Neural cell (in vitro differentiated cells): ENCODE measurements around the gene MEP1B. TPM values are rescaled to one million over a fixed set of nuclear protein-coding genes. Genes with fewer than 3 reads are reported as not detected.

ENCODE experiments used
- H2AFZ ChIP-seq: fragments of 200-600, 300-800 bp; sonication (generic), shearing (Covaris generic); 2 replicates; pipeline ENCODE4 v1.6.0; 2014; ENCODE audit warnings: low read depth, mild to moderate bottlenecking, antibody characterized with exemption, low read length, moderate library complexity
- H3F3A ChIP-seq: fragments of 200-600 bp; shearing (Covaris generic); 2 replicates; pipeline ENCODE4 v1.6.1; 2016; ENCODE audit warnings: mild to moderate bottlenecking, moderate library complexity, mixed read lengths, antibody characterized with exemption, low read length; ENCODE audit not compliant: insufficient read depth, poor library complexity, severe bottlenecking
- H3K27ac ChIP-seq: fragments of 200-600, 300-800 bp; sonication (generic), shearing (Covaris generic); 2 replicates; pipeline ENCODE4 v1.5.1; 2014; ENCODE audit warnings: mild to moderate bottlenecking, low read length, moderate library complexity
- H3K27me3 ChIP-seq: fragments of 300-800, 200-600 bp; sonication (generic), shearing (Covaris generic); 2 replicates; pipeline ENCODE4 v1.6.0; 2014; ENCODE audit warnings: mild to moderate bottlenecking, low read depth, low read length, moderate library complexity; ENCODE audit not compliant: insufficient read depth
- H3K36me3 ChIP-seq: fragments of 300-800, 200-600 bp; sonication (generic), shearing (Covaris generic); 2 replicates; pipeline ENCODE4 v1.5.1; 2014; ENCODE audit warnings: mild to moderate bottlenecking, antibody characterized with exemption, low read length, moderate library complexity; ENCODE audit not compliant: insufficient read depth
- H3K4me2 ChIP-seq: fragments of 300-800, 200-600 bp; sonication (generic), shearing (Covaris generic); 2 replicates; pipeline ENCODE4 v1.6.0; 2014; ENCODE audit warnings: mild to moderate bottlenecking, low read length
- H3K4me3 ChIP-seq: fragments of 300-800, 200-600 bp; sonication (generic), shearing (Covaris generic); 2 replicates; pipeline ENCODE4 v1.5.1; 2014; ENCODE audit warnings: mild to moderate bottlenecking, low read length, moderate library complexity
- H3K79me2 ChIP-seq: fragments of 200-600 bp; shearing (Covaris generic); replicated peaks from 2 replicates; pipeline ENCODE4 v1.6.0; 2014; ENCODE audit warnings: mild to moderate bottlenecking, low read length, moderate library complexity; ENCODE audit not compliant: insufficient read depth
- H3K9ac ChIP-seq: fragments of 300-800, 200-600 bp; sonication (generic), shearing (Covaris generic); 2 replicates; pipeline ENCODE4 v1.6.1; 2016; ENCODE audit warnings: mild to moderate bottlenecking, low read length, mixed read lengths
- H3K9me2 ChIP-seq: fragments of 200-600 bp; shearing (Covaris generic); 2 replicates; pipeline ENCODE4 v1.6.1; 2016; ENCODE audit warnings: mild to moderate bottlenecking, low read length, mixed read lengths; ENCODE audit not compliant: insufficient read depth
- H3K9me3 ChIP-seq: fragments of 200-600, 300-800 bp; sonication (generic), shearing (Covaris generic); 2 replicates; pipeline ENCODE4 v1.6.1; 2016; ENCODE audit warnings: mild to moderate bottlenecking, mixed run types, low read length, moderate library complexity, mixed read lengths
- H4K20me1 ChIP-seq: fragments of 200-600 bp; shearing (Covaris generic); 2 replicates; pipeline ENCODE4 v1.6.1; 2016; ENCODE audit warnings: mild to moderate bottlenecking, mixed run types; ENCODE audit not compliant: insufficient read depth
- CTCF ChIP-seq: fragments of 450-650 bp; IDR thresholded peaks from 2 replicates; pipeline ENCODE4 v1.5.1; 2014; ENCODE audit warnings: antibody characterized with exemption, mild to moderate bottlenecking, moderate library complexity; ENCODE audit not compliant: poor library complexity, severe bottlenecking
- EP300 ChIP-seq: fragments of 450-650 bp; conservative IDR thresholded peaks from 2 replicates; pipeline ENCODE4 v1.6.1; 2014; ENCODE audit warnings: antibody characterized with exemption, mild to moderate bottlenecking, moderate library complexity; ENCODE audit not compliant: poor library complexity, severe bottlenecking
- EZH2 ChIP-seq: fragments of 200-600, 300-800 bp; shearing (Covaris generic), sonication (generic); IDR thresholded peaks from 2 replicates; pipeline ENCODE4 v1.6.1; 2014; ENCODE audit warnings: antibody characterized with exemption, low read length, borderline replicate concordance, mild to moderate bottlenecking; ENCODE audit not compliant: insufficient read depth, poor library complexity, severe bottlenecking
- MXI1 ChIP-seq: fragments of 450-650 bp; conservative IDR thresholded peaks from 2 replicates; pipeline ENCODE4 v1.6.1; 2014; ENCODE audit warnings: antibody characterized with exemption, mild to moderate bottlenecking; ENCODE audit not compliant: poor library complexity, severe bottlenecking
- POLR2AphosphoS5 ChIP-seq: IDR thresholded peaks from 2 replicates; pipeline ENCODE4 v1.6.1; 2012
- RAD21 ChIP-seq: fragments of 450-650 bp; conservative IDR thresholded peaks from 2 replicates; pipeline ENCODE4 v1.6.1; 2014; ENCODE audit warnings: antibody characterized with exemption, mild to moderate bottlenecking, moderate library complexity
- REST ChIP-seq: IDR thresholded peaks from 2 replicates; pipeline ENCODE4 v1.6.1; 2012; ENCODE audit warnings: borderline replicate concordance
- SMC3 ChIP-seq: fragments of 450-650 bp; conservative IDR thresholded peaks from 2 replicates; pipeline ENCODE4 v1.6.1; 2014; ENCODE audit warnings: antibody characterized with exemption, mild to moderate bottlenecking, moderate library complexity; ENCODE audit not compliant: poor library complexity
- TAF1 ChIP-seq: IDR thresholded peaks from 2 replicates; pipeline ENCODE4 v1.6.1; 2012; ENCODE audit warnings: low read depth
- polyA plus RNA-seq: library from polyadenylated mRNA; depleted of rRNA; stranded (reverse); fragments of >200 nt; gene quantifications from 2 replicates; pipeline ENCODE4 v1.2.3, GENCODE V29; 2014

The MEP1B gene
- polyA plus RNA-seq, 1 donor from 2014 or later: not detected

GRCh38 chr18:32252141-32252860 is 62.5 kb downstream of the MEP1B start:
- Histone ChIP-seq H3K9me2 (no peaks in the 10 kb centered on the region), H3K79me2 (no peaks in the 10 kb centered on the region), H3K27me3 (no peaks in the 10 kb centered on the region), H3F3A (no peaks in the 10 kb centered on the region), H3K36me3 (no peaks in the 10 kb centered on the region), H3K4me3 (no peak overlapping the region), H4K20me1 (no peaks in the 10 kb centered on the region), H3K27ac (no peak overlapping the region), H2AFZ (no peak overlapping the region), H3K9me3 (no peaks in the 10 kb centered on the region), H3K4me2 (no peak overlapping the region), H3K9ac (no peak overlapping the region)
- TF ChIP-seq TAF1: no peak
- TF ChIP-seq EP300: no peak
- no peak for TF ChIP-seq MXI1
- TF ChIP-seq SMC3: no peak
- no peak for TF ChIP-seq RAD21
- TF ChIP-seq CTCF: no peak
- TF ChIP-seq POLR2AphosphoS5: no peak
- TF ChIP-seq EZH2: no peak
- no peak for TF ChIP-seq REST

- Histone ChIP-seq H3K79me2 (no peaks in the 10 kb centered on the region), H4K20me1 (no peaks in the 10 kb centered on the region), H3K9me3 (no peaks in the 10 kb centered on the region), H3K36me3 (no peaks in the 10 kb centered on the region), H3F3A (no peaks in the 10 kb centered on the region), H3K9ac (no peak overlapping the region), H3K27me3 (no peaks in the 10 kb centered on the region), H3K4me3 (no peak overlapping the region), H3K27ac (no peak overlapping the region), H3K9me2 (no peaks in the 10 kb centered on the region), H2AFZ (no peak overlapping the region), H3K4me2 (no peak overlapping the region)
- TF ChIP-seq MXI1 (no peak), CTCF (no peak), POLR2AphosphoS5 (no peak), TAF1 (no peak), EZH2 (no peak), REST (no peak), RAD21 (no peak), EP300 (no peak)
These were observed 65.7 kb downstream of the MEP1B start for GRCh38 chr18:32255570-32255969.
